HG02571 (cell line): ENCODE results near the gene TCF4.

Experiments
- ATAC-seq: cut with Tn5 transposase; IDR thresholded peaks from one replicate; pipeline ENCODE4 v1.9.1; 2021; ENCODE audit warnings: mild to moderate bottlenecking, moderate library complexity; ENCODE audit not compliant: unreplicated experiment

Gene TCF4

GRCh38 chr18:55356815-55357214 is 231.2 kb downstream of the TCF4 start:
- no peak for ATAC-seq

- no peak for ATAC-seq
These were observed 232.8 kb downstream of the TCF4 start for GRCh38 chr18:55355223-55355622.

GRCh38 chr18:55354795-55355194 is 233.2 kb downstream of the TCF4 start:
- ATAC-seq, result no peak

- no peak for ATAC-seq
These were observed 234.2 kb downstream of the TCF4 start for GRCh38 chr18:55353806-55354205.

GRCh38 chr18:55353391-55353790 is 234.6 kb downstream of the TCF4 start:
- no peak for ATAC-seq

GRCh38 chr18:55351980-55352714 is 235.8 kb downstream of the TCF4 start:
- ATAC-seq, result no peak

GRCh38 chr18:55351241-55351691 is 236.7 kb downstream of the TCF4 start:
- no peak for ATAC-seq

GRCh38 chr18:55349685-55350084 is 238.3 kb downstream of the TCF4 start:
- ATAC-seq, result no peak

GRCh38 chr18:55346961-55347740 is 240.8 kb downstream of the TCF4 start:
- no peak for ATAC-seq

- no peak for ATAC-seq
These were observed 241.6 kb downstream of the TCF4 start for GRCh38 chr18:55346387-55346786.

GRCh38 chr18:55345103-55345950 is 242.7 kb downstream of the TCF4 start:
- no peak for ATAC-seq

- no peak for ATAC-seq
These were observed 244.5 kb downstream of the TCF4 start for GRCh38 chr18:55343396-55344073.

- no peak for ATAC-seq
These were observed 247.0 kb downstream of the TCF4 start for GRCh38 chr18:55340998-55341397.

GRCh38 chr18:55339990-55340389 is 248.0 kb downstream of the TCF4 start:
- no peak for ATAC-seq

- ATAC-seq, result no peak
These were observed 248.9 kb downstream of the TCF4 start for GRCh38 chr18:55338978-55339650.

GRCh38 chr18:55337908-55338521 is 250.0 kb downstream of the TCF4 start:
- ATAC-seq, result no peak

GRCh38 chr18:55337138-55337537 is 250.9 kb downstream of the TCF4 start:
- no peak for ATAC-seq

GRCh38 chr18:55336438-55337100 is 251.4 kb downstream of the TCF4 start:
- no peak for ATAC-seq

- ATAC-seq, result no peak
These were observed 253.1 kb downstream of the TCF4 start for GRCh38 chr18:55334875-55335274.
